HepG2 (cell line): ENCODE results near the gene SLC25A25. TPM values are rescaled to one million over a fixed set of nuclear protein-coding genes. Genes with fewer than 3 reads are reported as not detected.

Source experiments
- CEBPB ChIP-seq: IDR thresholded peaks from 2 replicates; pipeline ENCODE4 v1.6.1; 2011; ENCODE audit warnings: low read depth, low read length, improper control_type of control experiment, borderline replicate concordance
- ELF4 ChIP-seq: sonication (generic); formaldehyde crosslinking; IDR thresholded peaks from 2 replicates; pipeline ENCODE4 v1.5.0; 2020; ENCODE audit warnings: missing genetic modification reagents, mild to moderate bottlenecking, moderate library complexity, borderline replicate concordance
- HINFP ChIP-seq: sonication (generic); formaldehyde crosslinking; IDR thresholded peaks from 2 replicates; pipeline ENCODE4 v1.4.0; 2020; ENCODE audit warnings: low read depth, mild to moderate bottlenecking, missing genetic modification reagents
- HMGXB4 ChIP-seq, 2 experiments: sonication (generic) in 1 of 2; formaldehyde crosslinking in 1 of 2; IDR thresholded peaks; 2 replicates each; pipeline versions ENCODE4 v1.4.0 to v1.6.1; 2018 to 2020; ENCODE audit warnings: missing genetic modification reagents in 2 of 2, borderline replicate concordance in 1 of 2, low read depth in 1 of 2, mild to moderate bottlenecking in 1 of 2, missing biosample characterization in 1 of 2
- KDM3A ChIP-seq: IDR thresholded peaks from 2 replicates; pipeline ENCODE4 v1.6.1; 2018; ENCODE audit warnings: low read depth, missing compliant biosample characterization
- LBX2 ChIP-seq: sonication (generic); formaldehyde crosslinking; IDR thresholded peaks from 2 replicates; pipeline ENCODE4 v1.5.0; 2020; ENCODE audit warnings: missing genetic modification reagents, mild to moderate bottlenecking, borderline replicate concordance
- MAZ ChIP-seq, 2 experiments: sonication (generic) in 1 of 2; formaldehyde crosslinking in 1 of 2; IDR thresholded peaks; 2 replicates each; pipeline versions ENCODE4 v1.5.0 to v1.6.1; 2012 to 2020; ENCODE audit warnings: low read depth in 2 of 2, mild to moderate bottlenecking in 2 of 2, borderline replicate concordance in 1 of 2, improper control_type of control experiment in 1 of 2, low read length in 1 of 2, missing genetic modification reagents in 1 of 2, moderate library complexity in 1 of 2
- NFKBIZ ChIP-seq: IDR thresholded peaks from 2 replicates; pipeline ENCODE4 v1.6.1; 2018; ENCODE audit warnings: missing genetic modification reagents, missing compliant biosample characterization
- PHF8 ChIP-seq: sonication (generic); formaldehyde crosslinking; IDR thresholded peaks from 2 replicates; pipeline ENCODE4 v1.5.0; 2020; ENCODE audit warnings: missing genetic modification reagents
- RERE ChIP-seq: IDR thresholded peaks from 2 replicates; pipeline ENCODE4 v1.6.1; 2016; ENCODE audit warnings: low read depth, missing genetic modification reagents, missing compliant biosample characterization
- THAP7 ChIP-seq: sonication (generic); formaldehyde crosslinking; IDR thresholded peaks from 2 replicates; pipeline ENCODE4 v1.8.1; 2023; ENCODE audit warnings: mild to moderate bottlenecking, missing genetic modification reagents
- THAP8 ChIP-seq: sonication (generic); formaldehyde crosslinking; IDR thresholded peaks from 2 replicates; pipeline ENCODE4 v1.5.1; 2020; ENCODE audit warnings: missing genetic modification reagents, mild to moderate bottlenecking, borderline replicate concordance
- XBP1 ChIP-seq: sonication (generic); formaldehyde crosslinking; IDR thresholded peaks from 2 replicates; pipeline ENCODE4 v1.5.0; 2020; ENCODE audit warnings: missing genetic modification reagents
- ZNF207 ChIP-seq: fragments of 450-650 bp; IDR thresholded peaks from 2 replicates; pipeline ENCODE4 v1.6.1; 2016; ENCODE audit warnings: antibody characterized with exemption, borderline replicate concordance
- ZNF350 ChIP-seq: sonication (generic); formaldehyde crosslinking; IDR thresholded peaks from 2 replicates; pipeline ENCODE4 v1.4.0; 2020; ENCODE audit warnings: mild to moderate bottlenecking, low read depth, missing genetic modification reagents, borderline replicate concordance
- ZNF720 ChIP-seq: sonication (generic); formaldehyde crosslinking; IDR thresholded peaks from 2 replicates; pipeline ENCODE4 v1.4.0; 2020; ENCODE audit warnings: missing genetic modification reagents
- polyA plus RNA-seq, 8 experiments: library from polyadenylated mRNA; depleted of rRNA in 3 of 8; stranded (reverse) in 7 of 8; unstranded in 1 of 8; fragments of >200 nt; fragmentation: Illumina TruSeq in 4 of 8; extraction: Trizol in 4 of 8; gene quantifications; 2 replicates each; pipeline versions ENCODE4 v1.2.1 to v1.2.3, GENCODE V29; 2011 to 2016; ENCODE audit warnings: low read depth in 4 of 8, missing spikeins in 1 of 8, mixed read lengths in 1 of 8; ENCODE audit not compliant: insufficient read depth in 1 of 8
- total RNA-seq, 5 experiments: library from RNA; depleted of rRNA; stranded (reverse); fragments of >200 nt; fragmentation: Illumina TruSeq; extraction: Trizol; gene quantifications; 2 replicates each; pipeline ENCODE4 v1.2.3, GENCODE V29; 2016; ENCODE audit warnings: low read depth in 1 of 5

The SLC25A25 gene
- total and polyA plus RNA-seq, 2 of the 13 experiments (the other 11 are each of a cell fraction or from before 2014, with no cell fraction given) = 10.5 to 24.8 TPM

GRCh38 chr9:128102861-128103588 is 35.0 kb downstream of the SLC25A25 start (continued):
- TF ChIP-seq HMGXB4 (CRISPR knock-in tag; IDR thresholded peaks at IDR 0.05; ENCODE audit: borderline replicate concordance in 1 of 2, low read depth in 1 of 2) (peak; percentile 40 to 82; a peak in 2 of 4 replicates), THAP8 (CRISPR knock-in tag) (no peak), RERE (peak; percentile 88), ZNF720 (CRISPR knock-in tag) (no peak), ZNF350 (CRISPR knock-in tag) (peak; percentile 92), THAP7 (CRISPR knock-in tag) (peak; percentile 90; the same call in 1 of the 2 replicates), HINFP (CRISPR knock-in tag) (peak; percentile 83), XBP1 (CRISPR knock-in tag) (no peak), ELF4 (CRISPR knock-in tag) (0 out of 2 replicates have a peak, but pooled peaks have one; percentile 49), CEBPB (peak; percentile 98), LBX2 (CRISPR knock-in tag) (peak; percentile 82; the same call in 1 of the 2 replicates), KDM3A (CRISPR knock-in tag) (peak; percentile 90), MAZ (IDR thresholded peaks at IDR 0.05; ENCODE audit: borderline replicate concordance, low read depth, low read length) (no peak), MAZ (CRISPR knock-in tag; IDR thresholded peaks at IDR 0.05; ENCODE audit: low read depth) (peak; percentile 96), ZNF207 (no peak), NFKBIZ (peak; percentile 96), PHF8 (CRISPR knock-in tag) (peak; percentile 59)
